ENCODE results near the gene PRDM2.

The PRDM2 gene

GRCh38 chr1:13869172-13869797 is 169.3 kb downstream of the PRDM2 start:
- no peak for DNase-seq

DNA sequence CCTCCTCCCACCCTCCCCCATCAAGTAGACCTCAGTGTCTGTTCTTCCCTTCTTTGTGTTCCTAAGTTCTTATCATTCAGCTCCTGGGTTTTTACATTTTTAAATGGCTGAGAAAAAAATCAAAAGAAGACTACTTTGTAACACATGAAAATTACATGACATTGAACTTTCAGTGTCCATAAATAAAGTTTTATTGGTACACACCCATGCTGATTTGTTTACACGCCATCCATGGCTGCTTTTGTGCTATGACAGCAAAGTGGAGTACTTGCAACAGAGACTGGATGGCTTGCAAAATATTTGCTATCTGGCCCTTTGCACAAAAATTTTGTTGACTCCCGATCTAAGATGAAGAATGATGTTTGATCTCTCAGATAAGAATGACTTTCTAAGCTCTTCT is 171.4 kb downstream of the PRDM2 start:
- DNase-seq = no peak

DNA sequence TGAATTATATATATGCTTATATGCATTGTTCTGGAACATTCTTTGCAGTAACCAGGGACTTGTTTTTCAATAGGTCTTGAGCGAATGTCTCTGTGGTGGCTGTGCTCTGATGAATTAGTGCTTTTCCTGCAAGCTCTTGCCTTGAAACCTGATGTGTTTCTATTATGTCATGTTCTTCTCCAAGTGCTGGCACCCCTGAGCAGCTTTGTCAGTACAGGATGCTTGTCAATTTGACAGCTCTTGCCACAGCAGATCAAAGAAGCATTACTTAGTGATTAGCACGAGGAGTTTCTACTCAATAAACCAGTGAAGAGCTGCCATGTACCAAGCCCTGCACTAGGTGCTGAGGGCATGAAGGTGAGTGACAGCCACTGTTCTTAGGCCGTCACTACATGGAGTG is 171.9 kb downstream of the PRDM2 start:
- no peak for DNase-seq

DNA sequence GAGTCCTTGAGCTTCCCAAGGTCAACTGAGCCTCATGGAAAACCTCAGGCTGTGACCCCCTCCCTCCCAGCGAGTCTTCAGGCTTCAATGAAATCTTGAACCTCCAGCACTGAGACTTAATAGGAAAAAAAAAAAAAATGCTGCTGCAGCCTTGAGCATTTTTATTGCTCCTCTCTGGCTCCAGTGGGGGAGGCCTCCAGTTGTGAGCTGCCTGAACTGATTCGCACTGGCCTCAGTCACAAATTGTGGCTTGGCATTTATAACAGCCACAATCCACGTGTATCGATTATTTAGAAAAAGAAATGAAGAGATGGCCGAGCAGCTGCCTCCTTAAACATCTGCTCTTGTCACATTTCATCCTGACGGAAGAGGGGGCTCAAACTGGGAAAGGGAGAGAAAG is 173.0 kb downstream of the PRDM2 start:
- DNase-seq = no peak
